Colonic mucosa (tissue), 4 donors: ENCODE measurements around the gene GALNT14. TPM values are rescaled to one million over a fixed set of nuclear protein-coding genes. Genes with fewer than 3 reads are reported as not detected.
A peak's percentile ranks its signal among the peaks of the same experiment; 100 is the strongest.

Source experiments
- DNase-seq: peaks from one replicate; pipeline ENCODE4 v3.0.0-alpha.2; 2020
- H3K27ac ChIP-seq: fragments of 200-600 bp; one replicate; pipeline ENCODE4 v1.8.0; 2021
- H3K27me3 ChIP-seq: fragments of 200-600 bp; one replicate; pipeline ENCODE4 v1.8.0; 2021
- H3K36me3 ChIP-seq: fragments of 200-600 bp; one replicate; pipeline ENCODE4 v1.8.0; 2021
- H3K4me1 ChIP-seq: fragments of 200-600 bp; one replicate; pipeline ENCODE4 v1.8.0; 2021; ENCODE audit warnings: mild to moderate bottlenecking
- H3K4me3 ChIP-seq: fragments of 200-600 bp; one replicate; pipeline ENCODE4 v1.8.0; 2021
- H3K9ac ChIP-seq, 2 donors: one replicate each; pipeline ENCODE4 v1.7.0; 2013; ENCODE audit warnings: control low read depth in 2 of 2, low read depth in 2 of 2, low read length in 2 of 2
- H3K9me3 ChIP-seq: fragments of 200-600 bp; one replicate; pipeline ENCODE4 v1.8.0; 2021
- CTCF ChIP-seq: fragments of 200-600 bp; IDR thresholded peaks from one replicate; pipeline ENCODE4 v1.8.0; 2022; ENCODE audit warnings: antibody characterized with exemption, mild to moderate bottlenecking
- intact Hi-C: fragments of 100-400 bp; cut with DNase I; formaldehyde crosslinking; loops from one replicate; pipeline ENCODE4 v1.14.1; 2022
- total RNA-seq, 2 donors: library from RNA; stranded (reverse); fragmentation: NEBNext Ultra II Directional in 1 of 2; extraction: Animal tissue kit (Norgen Biotek cat#: 25700) in 1 of 2; gene quantifications; one replicate each; pipeline ENCODE4 v1.2.1, GENCODE V29; 2021
- donor health status: healthy.
- donor health status: DM: no; HTN: no; CAD: no.
- donor health status: DM: no; HTN: no; CAD: no.

Gene GALNT14
- total RNA-seq, 2 donors from 2014 or later: 0.15 to 0.45 TPM

GRCh38 chr2:30866974-30867373 lies 271.3 kb downstream of the GALNT14 start:
- no peak for DNase-seq

DNA sequence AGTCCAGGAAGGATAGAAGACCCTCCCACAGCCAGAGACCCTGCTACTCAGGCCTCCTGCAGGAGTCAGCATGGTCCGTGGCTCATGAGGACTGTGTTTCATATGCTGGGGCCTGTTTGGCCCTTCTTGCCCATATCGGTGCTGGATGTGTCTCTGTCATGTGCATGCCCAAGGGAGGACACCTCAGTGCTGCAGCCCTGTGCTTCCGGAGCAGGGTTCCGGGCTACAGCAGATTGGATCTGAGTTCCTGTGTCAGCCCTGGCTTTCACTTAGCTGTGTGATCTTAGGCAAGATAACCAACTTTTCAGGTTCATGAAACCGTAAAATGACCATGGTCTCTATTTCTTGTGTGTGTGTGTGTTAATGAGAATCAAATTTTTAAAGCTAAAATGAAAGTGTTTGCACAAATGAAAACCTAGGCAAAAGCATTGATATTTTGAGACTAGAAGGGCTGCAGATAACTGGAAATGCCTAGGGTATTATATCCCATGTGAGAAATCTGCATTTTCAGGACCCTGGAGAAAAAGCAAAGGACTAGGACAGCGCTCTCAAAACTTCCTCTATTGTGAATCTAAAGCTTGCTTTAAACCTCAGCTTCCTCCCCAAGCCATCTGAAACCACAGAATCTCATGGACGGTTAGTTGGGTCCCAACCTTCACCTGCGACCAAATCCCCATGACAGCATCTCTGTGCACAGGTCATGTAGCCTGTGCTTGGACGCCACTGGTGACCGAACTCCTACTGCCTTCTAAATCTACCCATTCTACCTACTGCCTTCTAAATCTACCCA lies 272.2 kb downstream of the GALNT14 start:
- intact Hi-C loops: no loop called here
- Histone ChIP-seq H3K4me1 (no peaks in the 10 kb centered on the region), H3K4me3 (no peak overlapping the region), H3K9ac (no peak overlapping the region), H3K9me3 (no peaks in the 10 kb centered on the region), H3K27me3 (no peaks in the 10 kb centered on the region), H3K36me3 (no peaks in the 10 kb centered on the region), H3K27ac (no peak overlapping the region)
- DNase-seq: no peak
- TF ChIP-seq CTCF: no peak

More at GRCh38 chr2:30866974-30867373, 271.3 kb downstream of the GALNT14 start:
- Histone ChIP-seq H3K9ac (no peak overlapping the region), H3K9me3 (no peaks in the 10 kb centered on the region), H3K4me3 (no peak overlapping the region), H3K27me3 (no peaks in the 10 kb centered on the region), H3K36me3 (no peaks in the 10 kb centered on the region), H3K4me1 (no peaks in the 10 kb centered on the region), H3K27ac (no peak overlapping the region)
- intact Hi-C loops: no loop called here
- TF ChIP-seq CTCF: no peak

DNA sequence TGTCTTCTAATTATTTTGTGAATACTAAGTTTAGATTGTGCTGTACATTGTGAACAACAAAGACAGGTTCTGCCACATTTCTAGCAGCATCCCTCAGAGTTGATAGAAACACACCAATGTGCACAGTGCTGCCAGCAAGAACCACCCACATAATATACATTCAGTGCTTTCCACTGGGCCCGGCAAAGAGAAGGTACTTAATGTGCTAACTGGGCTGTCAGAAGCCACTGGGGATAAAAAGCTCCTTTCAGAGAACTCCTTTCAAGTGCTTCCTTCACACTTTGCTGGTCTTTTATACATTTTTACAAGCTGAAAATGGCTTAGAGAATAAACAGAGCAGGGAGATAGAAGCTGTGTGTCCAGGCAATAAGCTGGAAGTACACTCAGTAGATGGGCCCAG lies 273.0 kb downstream of the GALNT14 start:
- Histone ChIP-seq H3K27me3 (no peaks in the 10 kb centered on the region), H3K9ac (no peak overlapping the region), H3K36me3 (no peaks in the 10 kb centered on the region), H3K27ac (no peak overlapping the region), H3K4me3 (no peak overlapping the region), H3K4me1 (no peaks in the 10 kb centered on the region), H3K9me3 (no peaks in the 10 kb centered on the region)
- no peak for TF ChIP-seq CTCF
- no peak for DNase-seq
- intact Hi-C loops: no loop called here

DNA sequence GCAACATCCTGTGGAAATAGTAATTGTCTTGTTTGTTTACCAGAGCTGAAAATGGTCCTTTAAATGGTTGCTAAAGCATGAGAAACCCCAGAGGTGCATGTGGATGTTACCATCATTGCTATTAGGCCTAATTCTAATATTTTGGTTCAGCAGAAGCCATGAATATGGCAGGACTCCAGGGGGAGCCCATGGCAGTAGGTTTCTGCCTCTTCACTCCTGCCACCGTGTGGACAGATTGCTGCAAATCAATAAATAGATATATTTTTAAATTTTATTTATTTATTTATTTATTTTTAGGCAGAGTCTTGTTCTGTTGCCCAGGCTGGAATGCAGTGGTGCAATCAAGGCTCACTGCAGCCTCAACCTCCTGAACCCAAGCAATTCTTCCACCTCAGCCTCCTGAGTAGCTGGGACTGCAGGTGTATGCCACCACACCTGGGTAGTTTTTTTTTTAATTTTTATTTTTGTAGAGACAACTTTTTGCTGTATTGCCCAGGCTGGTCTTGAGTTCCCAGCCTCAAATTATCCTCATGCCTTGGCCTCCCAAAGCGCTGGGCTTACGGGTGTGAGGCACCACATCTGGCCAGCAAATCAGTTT lies 276.1 kb downstream of the GALNT14 start:
- intact Hi-C loops: loop anchor here (5.0 kb wide), 1 partner anchor 470 kb away; no protein-coding TSS in a partner anchor
- Histone ChIP-seq H3K4me3 (no peak overlapping the region), H3K27me3 (no peaks in the 10 kb centered on the region), H3K9me3 (no peaks in the 10 kb centered on the region), H3K36me3 (no peaks in the 10 kb centered on the region), H3K9ac (no peak overlapping the region), H3K27ac (no peak overlapping the region), H3K4me1 (no peaks in the 10 kb centered on the region)
- peak; percentile 75 for TF ChIP-seq CTCF
- peak; percentile 58 for DNase-seq

GRCh38 chr2:30860726-30861125 lies 277.5 kb downstream of the GALNT14 start:
- no peaks in the 10 kb centered on the region for H3K9me3 ChIP-seq
- H3K4me3 ChIP-seq: no peak overlapping the region
- intact Hi-C loops: loop anchor here (2.0 to 5.0 kb wide), 2 partner anchors 146 to 472 kb away; no protein-coding TSS in a partner anchor
- H3K27me3 ChIP-seq: no peaks in the 10 kb centered on the region
- no peak for DNase-seq
- no peaks in the 10 kb centered on the region for H3K36me3 ChIP-seq
- no peak overlapping the region for H3K27ac ChIP-seq
- no peak overlapping the region for H3K9ac ChIP-seq
- TF ChIP-seq CTCF: no peak
- no peaks in the 10 kb centered on the region for H3K4me1 ChIP-seq

Other genes with a start within 250 kb of the GALNT14 start
- under 1 TPM in 1 of 2 donors, not detected in 1; 0.08 TPM for gene CAPN14, start 79.1 kb upstream of the GALNT14 start, total RNA-seq
- 1 to 10 TPM; 1.0 to 1.1 TPM for gene EHD3, start 95.7 kb upstream of the GALNT14 start, total RNA-seq